H9 (cell line): ENCODE results near the gene EDARADD. TPM values are rescaled to one million over a fixed set of nuclear protein-coding genes. Genes with fewer than 3 reads are reported as not detected.

ENCODE experiments used
- DNase-seq: peaks from one replicate; pipeline ENCODE4 v3.0.0-alpha.2; 2017
- H2AFZ ChIP-seq: one replicate; pipeline ENCODE4 v1.6.1; 2013; ENCODE audit warnings: mild to moderate bottlenecking, low read length, control low read depth, moderate library complexity
- H2AK5ac ChIP-seq: 2 replicates; pipeline ENCODE4 v1.6.1; 2013; ENCODE audit warnings: low read length, control low read depth, mixed read lengths; ENCODE audit not compliant: insufficient read length
- H2BK120ac ChIP-seq: one replicate; pipeline ENCODE4 v1.6.1; 2013; ENCODE audit warnings: low read depth, mild to moderate bottlenecking, low read length, control low read depth, inconsistent platforms; ENCODE audit not compliant: poor library complexity, severe bottlenecking
- H2BK12ac ChIP-seq: 2 replicates; pipeline ENCODE4 v1.6.1; 2013; ENCODE audit warnings: low read length, control low read depth, mixed read lengths, low read depth; ENCODE audit not compliant: insufficient read length
- H2BK15ac ChIP-seq: 2 replicates; pipeline ENCODE4 v1.6.1; 2013; ENCODE audit warnings: low read depth, low read length, control low read depth
- H2BK20ac ChIP-seq: one replicate; pipeline ENCODE4 v1.6.1; 2013; ENCODE audit warnings: low read depth, mild to moderate bottlenecking, low read length, control low read depth, inconsistent platforms; ENCODE audit not compliant: poor library complexity, severe bottlenecking
- H2BK5ac ChIP-seq: 2 replicates; pipeline ENCODE4 v1.6.1; 2013; ENCODE audit warnings: low read length, control low read depth, mixed read lengths; ENCODE audit not compliant: insufficient read length
- H3K14ac ChIP-seq: 2 replicates; pipeline ENCODE4 v1.6.1; 2013; ENCODE audit warnings: low read length, control low read depth; ENCODE audit not compliant: insufficient read depth
- H3K18ac ChIP-seq: 2 replicates; pipeline ENCODE4 v1.6.1; 2013; ENCODE audit warnings: low read depth, mild to moderate bottlenecking, mixed read lengths, low read length, control low read depth; ENCODE audit not compliant: insufficient read length
- H3K23ac ChIP-seq: 2 replicates; pipeline ENCODE4 v1.6.1; 2013; ENCODE audit warnings: low read length, control low read depth, mixed read lengths, low read depth; ENCODE audit not compliant: insufficient read length
- H3K23me2 ChIP-seq: 2 replicates; pipeline ENCODE4 v1.6.1; 2013; ENCODE audit warnings: low read depth, mild to moderate bottlenecking, mixed read lengths, low read length, control low read depth; ENCODE audit not compliant: insufficient read length, poor library complexity, severe bottlenecking
- H3K27ac ChIP-seq: 2 replicates; pipeline ENCODE4 v1.5.1; 2013; ENCODE audit warnings: low read length, control low read depth, mixed read lengths, low read depth; ENCODE audit not compliant: insufficient read length
- H3K27me3 ChIP-seq: 2 replicates; pipeline ENCODE4 v1.6.1; 2013; ENCODE audit warnings: low read length, control low read depth, inconsistent platforms; ENCODE audit not compliant: insufficient read depth
- H3K4ac ChIP-seq: 2 replicates; pipeline ENCODE4 v1.6.1; 2013; ENCODE audit warnings: low read depth, mild to moderate bottlenecking, control low read depth, inconsistent platforms, low read length, moderate library complexity
- H3K4me1 ChIP-seq: 2 replicates; pipeline ENCODE4 v1.6.1; 2013; ENCODE audit warnings: low read length, control low read depth, inconsistent platforms; ENCODE audit not compliant: insufficient read depth
- H3K4me2 ChIP-seq: 2 replicates; pipeline ENCODE4 v1.6.1; 2013; ENCODE audit warnings: low read length, control low read depth, mixed read lengths; ENCODE audit not compliant: insufficient read length, insufficient read depth
- H3K56ac ChIP-seq: 2 replicates; pipeline ENCODE4 v1.6.1; 2013; ENCODE audit warnings: low read depth, mild to moderate bottlenecking, mixed read lengths, low read length, control low read depth; ENCODE audit not compliant: insufficient read length
- H3K79me1 ChIP-seq: 2 replicates; pipeline ENCODE4 v1.6.1; 2013; ENCODE audit warnings: low read depth, mild to moderate bottlenecking, moderate library complexity, low read length, control low read depth, inconsistent platforms; ENCODE audit not compliant: insufficient read depth, poor library complexity, severe bottlenecking
- H3K79me2 ChIP-seq: 2 replicates; pipeline ENCODE4 v1.6.1; 2013; ENCODE audit warnings: low read length, control low read depth, inconsistent platforms; ENCODE audit not compliant: insufficient read depth
- H3K9ac ChIP-seq: 2 replicates; pipeline ENCODE4 v1.6.1; 2013; ENCODE audit warnings: low read length, control low read depth, mixed read lengths; ENCODE audit not compliant: insufficient read length; ENCODE audit errors: extremely low read depth
- H3K9me3 ChIP-seq: one replicate; pipeline ENCODE4 v1.6.1; 2013; ENCODE audit warnings: low read depth, low read length, inconsistent platforms; ENCODE audit not compliant: control insufficient read depth
- H3T11ph ChIP-seq: one replicate; pipeline ENCODE4 v1.6.1; 2013; ENCODE audit warnings: mild to moderate bottlenecking, low read length, control low read depth, inconsistent platforms
- H4K20me1 ChIP-seq: one replicate; pipeline ENCODE4 v1.6.1; 2013; ENCODE audit not compliant: control insufficient read depth, insufficient read length, insufficient read depth
- H4K5ac ChIP-seq: 2 replicates; pipeline ENCODE4 v1.6.1; 2013; ENCODE audit warnings: low read depth, mild to moderate bottlenecking, mixed read lengths, low read length, control low read depth; ENCODE audit not compliant: insufficient read length
- H4K8ac ChIP-seq: replicated peaks from 2 replicates; pipeline ENCODE4 v1.6.1; 2013; ENCODE audit warnings: low read length, control low read depth, mixed read lengths, low read depth; ENCODE audit not compliant: insufficient read length
- H4K91ac ChIP-seq: 2 replicates; pipeline ENCODE4 v1.6.1; 2013; ENCODE audit warnings: low read depth, mild to moderate bottlenecking, moderate library complexity, mixed read lengths, low read length, control low read depth; ENCODE audit not compliant: insufficient read length
- H3K27ac Mint-ChIP-seq, 3 experiments: 2 replicates in 2 of 3; 3 replicates in 1 of 3; pipeline ENCODE4 v1.8.0; 2020 to 2021; ENCODE audit warnings: mixed read lengths in 3 of 3, mild to moderate bottlenecking in 1 of 3, moderate library complexity in 1 of 3
- H3K27me3 Mint-ChIP-seq: 2 replicates; pipeline ENCODE4 v1.8.0; 2021; ENCODE audit warnings: low read depth, mild to moderate bottlenecking, moderate library complexity, mixed read lengths
- H3K36me3 Mint-ChIP-seq, 3 experiments: 2 replicates in 2 of 3; 3 replicates in 1 of 3; pipeline ENCODE4 v1.8.0; 2020 to 2021; ENCODE audit warnings: low read depth in 3 of 3, mixed read lengths in 3 of 3; ENCODE audit not compliant: insufficient read depth in 1 of 3
- H3K4me1 Mint-ChIP-seq, 2 experiments: 2 replicates each; pipeline ENCODE4 v1.8.0; 2020; ENCODE audit warnings: mixed read lengths in 2 of 2
- H3K4me3 Mint-ChIP-seq, 2 experiments: 2 replicates in 1 of 2; 3 replicates in 1 of 2; pipeline ENCODE4 v1.8.0; 2020 to 2021; ENCODE audit warnings: mild to moderate bottlenecking in 2 of 2, mixed read lengths in 2 of 2, moderate library complexity in 1 of 2
- H3K9me3 Mint-ChIP-seq, 2 experiments: 2 replicates in 1 of 2; 3 replicates in 1 of 2; pipeline ENCODE4 v1.8.0; 2020; ENCODE audit warnings: mild to moderate bottlenecking in 2 of 2, mixed read lengths in 2 of 2, moderate library complexity in 1 of 2
- CTCF ChIP-seq: fragments of 200-600 bp; sonication (generic); conservative IDR thresholded peaks from 3 replicates; pipeline ENCODE4 v1.8.0; 2021; ENCODE audit warnings: antibody characterized with exemption, mild to moderate bottlenecking
- WGBS: extraction: QIAGEN DNeasy Blood & Tissue Kit; methylation state at CpG from one replicate; pipeline ENCODE4 v1.1.7; 2013; ENCODE audit warnings: missing lambda C conversion rate, low lambda C conversion rate, mixed read lengths; ENCODE audit not compliant: insufficient read length; ENCODE audit errors: extremely low coverage; 5-methylcytosine and 5-hydroxymethylcytosine counted together
- total RNA-seq: library from RNA; stranded (reverse); gene quantifications from 2 replicates; pipeline ENCODE4 v1.2.1, GENCODE V29; 2021

The EDARADD gene
- total RNA-seq, 1 experiment from 2014 or later: 3.8 TPM

GRCh38 chr1:236350308-236350707 is 43.8 kb upstream of the EDARADD start:
- H3K4me1 ChIP-seq: no peaks in the 10 kb centered on the region
- no peak overlapping the region for H3K9ac ChIP-seq
- H3K4ac ChIP-seq: no peak overlapping the region
- no peak overlapping the region for H3T11ph ChIP-seq
- H2BK12ac ChIP-seq: no peak overlapping the region
- no peak overlapping the region for H3K18ac ChIP-seq
- H2BK5ac ChIP-seq: no peak overlapping the region
- no peaks in the 10 kb centered on the region for H4K20me1 ChIP-seq
- no peak overlapping the region for H4K91ac ChIP-seq
- H4K8ac ChIP-seq: no peak overlapping the region
- Mint-ChIP-seq H3K9me3 (no peaks in the 10 kb centered on the region), H3K27me3 (no peaks in the 10 kb centered on the region), H3K27ac (no peak overlapping the region), H3K4me1 (peaks cover 0 to 2% of the 10 kb centered on the region in 2 experiments; a peak in 1 of 4 replicates), H3K4me3 (no peak overlapping the region), H3K36me3 (no peaks in the 10 kb centered on the region)
- no peak overlapping the region for H2AK5ac ChIP-seq
- H3K4me2 ChIP-seq: no peak overlapping the region
- no peak overlapping the region for H2AFZ ChIP-seq
- TF ChIP-seq CTCF: no peak
- no peak overlapping the region for H2BK15ac ChIP-seq
- H3K79me1 ChIP-seq: no peaks in the 10 kb centered on the region
- WGBS: no CpG with 5 or more reads among the region's 5 CpGs
- no peak overlapping the region for H3K27ac ChIP-seq
- no peak overlapping the region for H2BK20ac ChIP-seq
- no peak overlapping the region for H3K23ac ChIP-seq
- no peak for DNase-seq
- no peaks in the 10 kb centered on the region for H3K79me2 ChIP-seq
- no peak overlapping the region for H2BK120ac ChIP-seq
- H3K14ac ChIP-seq: no peak overlapping the region
- H3K23me2 ChIP-seq: no peaks in the 10 kb centered on the region
- no peaks in the 10 kb centered on the region for H3K9me3 ChIP-seq
- H3K56ac ChIP-seq: no peak overlapping the region
- H3K27me3 ChIP-seq: no peaks in the 10 kb centered on the region
- H4K5ac ChIP-seq: no peak overlapping the region
